HG03039 (cell line): ENCODE results near the gene TMEM240.
"Not testable (repeated sequence)": the region's sequence is repeated elsewhere in the genome, so short reads cannot be mapped to it uniquely, and the experiment has no call there.

ENCODE experiments used
- ATAC-seq: cut with Tn5 transposase; IDR thresholded peaks from one replicate; pipeline ENCODE4 v1.9.1; 2021; ENCODE audit warnings: mild to moderate bottlenecking, moderate library complexity; ENCODE audit not compliant: unreplicated experiment

The TMEM240 gene

DNA sequence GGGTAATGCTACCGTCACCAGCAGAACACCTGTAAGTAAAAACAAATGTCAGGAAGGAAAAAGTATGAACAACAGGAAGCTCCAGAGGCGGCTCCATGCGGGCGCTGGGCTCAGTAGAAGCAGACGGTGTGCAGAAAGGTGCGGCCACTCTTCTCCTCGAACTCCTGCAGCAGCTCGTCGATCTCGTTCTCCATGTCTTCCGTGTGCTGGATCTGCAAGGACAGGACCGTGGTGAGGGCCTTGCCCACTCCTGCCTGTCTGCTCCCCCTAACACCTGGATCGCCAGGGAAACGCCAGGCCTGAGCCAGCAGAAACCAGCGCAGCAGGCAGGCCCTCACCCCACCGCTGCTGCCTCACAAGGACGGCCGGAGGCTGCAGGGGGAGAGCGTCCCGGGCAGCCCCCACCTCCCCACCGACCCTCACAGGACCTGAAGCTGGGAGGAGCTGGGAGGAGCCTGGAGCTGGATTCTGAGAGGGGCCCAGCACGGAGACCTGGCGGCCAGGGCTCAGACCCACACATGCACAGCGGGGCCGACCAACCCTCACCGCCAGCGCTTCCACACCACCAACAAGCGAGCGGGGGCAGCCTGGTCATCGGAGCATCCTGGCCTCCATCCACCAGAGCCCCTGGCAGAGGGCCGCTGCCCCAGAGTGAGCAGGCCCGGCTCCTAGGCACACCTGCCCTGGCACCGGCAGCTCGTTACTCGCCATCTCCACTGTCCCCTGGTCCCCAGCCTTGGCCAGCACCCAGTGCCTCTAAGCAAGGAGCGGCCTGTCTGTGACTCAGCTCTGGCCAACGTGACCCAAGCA, 1.7 kb upstream of the TMEM240 start:
- no peak for ATAC-seq

DNA sequence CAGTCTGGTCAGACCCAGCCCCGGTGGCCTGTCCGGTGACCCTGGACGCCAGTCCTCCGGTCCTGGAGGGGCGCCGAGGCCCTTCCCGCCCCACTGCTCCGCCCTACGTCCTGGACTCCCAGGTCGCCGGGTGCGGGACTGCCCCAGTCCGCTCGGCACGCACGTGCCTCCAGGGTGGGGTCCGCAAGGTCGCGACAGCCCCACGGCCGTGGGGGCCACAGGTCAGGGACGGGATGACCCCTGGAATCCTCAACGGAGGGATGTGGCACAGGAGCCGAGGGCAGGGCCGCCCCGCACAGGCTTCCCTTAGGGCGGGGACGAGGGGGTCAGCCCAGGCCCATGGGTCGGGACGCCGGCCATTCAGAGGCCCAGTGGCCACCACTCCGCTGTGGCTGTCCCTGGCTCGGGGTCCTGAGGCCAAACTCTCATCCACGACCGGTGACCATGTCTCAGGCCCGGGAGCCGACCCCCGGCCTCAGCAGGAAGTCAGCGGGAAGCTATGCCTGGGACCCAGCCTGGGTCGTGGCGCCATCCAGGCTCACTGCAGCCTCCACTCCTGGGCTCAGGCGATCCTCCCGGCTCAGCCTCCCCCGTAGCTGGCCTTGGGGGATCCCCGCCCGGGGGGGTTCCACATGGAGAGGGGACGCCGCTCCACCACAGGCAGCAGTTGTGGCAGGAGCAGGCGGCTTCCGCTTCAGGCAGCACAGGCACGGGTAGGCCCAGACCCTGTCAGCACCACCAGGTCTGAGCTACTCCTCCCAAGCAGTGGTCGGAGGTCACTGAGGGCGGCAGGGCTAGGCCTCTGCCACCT, 599 bp upstream of the TMEM240 start:
- ATAC-seq, result no peak

DNA sequence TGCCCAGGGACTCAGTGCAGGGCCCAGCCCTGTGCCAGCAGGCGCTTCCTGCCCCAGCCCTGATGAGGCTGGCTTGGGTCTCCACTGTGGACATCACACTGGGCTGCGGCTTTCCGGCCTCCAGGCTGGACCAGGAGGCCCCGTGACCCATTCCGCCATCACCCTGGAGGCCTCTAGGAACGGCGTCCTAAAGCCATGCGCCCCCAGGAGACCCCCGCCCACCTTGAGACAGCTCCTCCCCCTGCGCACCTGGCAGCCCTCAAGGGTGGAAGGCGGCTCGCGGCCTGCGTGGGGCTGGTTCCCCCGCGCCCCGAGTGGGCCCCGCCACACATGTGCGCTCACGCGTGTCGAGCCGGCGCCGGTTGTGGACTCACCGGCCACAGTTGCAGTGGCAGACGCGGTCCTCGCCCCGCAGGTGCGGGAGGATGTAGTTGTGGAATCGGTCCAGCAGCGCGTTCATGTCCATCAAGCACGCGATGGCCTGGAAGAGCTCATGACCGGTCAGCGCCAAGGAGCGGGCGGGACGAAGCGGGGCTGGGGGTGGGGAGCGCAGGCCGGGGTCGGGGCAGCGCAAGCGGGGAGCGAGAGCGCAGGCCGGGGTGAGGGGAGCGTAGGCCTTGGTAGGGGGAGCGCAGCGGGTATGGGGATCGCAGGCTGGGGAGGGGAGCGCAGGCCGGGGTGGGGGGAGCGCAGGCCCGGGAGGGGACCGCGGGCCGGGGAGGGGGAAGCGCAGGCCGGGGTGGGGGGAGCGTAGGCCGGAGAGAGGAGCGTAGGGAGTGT, 924 bp downstream of the TMEM240 start:
- no peak for ATAC-seq

DNA sequence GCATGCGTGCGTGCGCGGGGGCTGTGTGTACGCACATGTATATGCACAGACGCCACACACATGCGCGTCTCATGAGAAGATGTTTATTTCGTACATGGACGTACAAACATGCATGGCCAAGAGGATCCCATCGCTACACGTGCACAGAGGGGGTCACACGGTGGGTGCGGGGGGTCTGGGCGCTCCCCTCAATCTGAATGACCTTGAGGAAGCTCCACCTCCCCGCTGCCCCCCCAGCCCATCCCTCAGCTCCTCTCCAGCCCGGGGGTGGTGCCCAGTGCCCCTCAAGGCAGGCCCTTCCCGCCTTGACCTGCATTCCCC, 1.5 kb downstream of the TMEM240 start:
- ATAC-seq, result no peak

DNA sequence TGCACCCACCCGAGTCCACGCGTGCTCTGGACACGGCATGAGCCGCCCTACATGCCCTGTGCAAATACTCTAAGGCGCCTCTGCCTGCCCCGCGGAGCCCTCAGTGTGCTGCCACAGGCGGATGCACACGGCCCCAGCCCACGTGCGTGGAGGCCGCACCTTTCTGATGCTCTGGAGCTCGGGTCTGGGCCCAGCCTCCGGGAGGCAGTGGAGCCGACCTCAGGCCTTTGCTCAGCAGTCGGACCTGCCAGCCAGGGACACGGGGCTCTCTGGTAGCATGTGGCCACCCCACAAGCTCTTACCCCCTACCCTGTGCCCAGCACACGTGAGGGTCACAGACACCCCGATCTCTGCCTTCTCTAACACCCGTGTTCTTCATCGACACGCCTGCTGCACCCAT, 2.1 kb downstream of the TMEM240 start:
- no peak for ATAC-seq

DNA sequence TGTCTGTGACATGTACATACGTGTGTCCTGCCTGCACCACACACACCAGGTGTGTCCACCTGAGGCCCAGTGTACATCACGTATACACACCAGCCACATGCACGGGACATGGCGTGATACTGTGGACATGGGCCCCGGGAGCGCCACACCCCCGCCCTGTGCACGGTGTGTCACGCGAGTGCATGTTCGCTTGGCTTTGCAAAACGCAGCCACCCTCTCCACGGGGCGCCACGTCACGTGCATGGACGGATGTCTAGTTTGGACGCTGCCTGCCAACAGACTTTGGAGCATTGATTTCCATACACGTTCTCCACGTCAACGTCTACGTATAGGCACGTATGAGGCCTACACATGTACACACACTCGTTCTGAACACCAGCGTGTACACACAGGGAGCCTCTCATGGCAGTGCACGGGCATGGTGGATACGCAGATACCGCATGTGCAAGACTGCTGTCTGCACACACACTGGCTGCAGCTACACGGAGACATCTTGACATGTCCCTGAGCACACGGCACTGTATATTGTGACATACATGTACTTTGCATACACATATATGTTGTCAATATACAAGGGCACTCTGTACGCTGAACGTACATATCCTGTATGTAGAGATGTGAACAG, 2.7 kb downstream of the TMEM240 start:
- no peak for ATAC-seq

DNA sequence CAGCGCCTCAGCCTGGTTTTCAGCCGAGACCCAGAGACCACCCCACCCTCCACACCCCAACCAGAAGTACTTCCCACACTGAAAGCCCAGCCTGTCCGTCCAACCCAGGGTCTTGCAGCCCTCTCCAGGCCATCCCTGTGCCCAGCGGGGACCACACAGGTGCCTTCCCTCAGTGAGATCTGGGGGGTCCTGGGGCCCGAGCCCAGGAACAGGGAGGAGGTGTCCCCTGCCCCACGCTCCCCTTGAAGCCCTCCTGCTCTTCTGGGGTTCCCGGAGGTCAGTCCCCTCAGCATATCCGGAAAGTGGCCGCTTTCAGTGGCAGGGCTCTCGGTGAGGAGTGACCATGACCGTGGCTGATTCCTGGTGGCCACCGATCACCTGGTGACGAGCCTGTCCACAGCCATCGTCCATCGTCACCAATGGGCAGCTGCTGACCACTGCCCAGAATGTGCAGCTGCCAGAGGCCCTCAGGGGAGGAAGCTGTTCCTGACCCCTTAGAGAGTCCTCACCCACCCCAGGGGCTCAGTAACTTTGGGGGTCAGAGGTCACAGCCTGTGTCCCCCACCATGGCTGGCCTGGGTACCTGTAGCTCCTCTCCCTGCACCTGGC, 3.4 kb downstream of the TMEM240 start:
- no peak for ATAC-seq

DNA sequence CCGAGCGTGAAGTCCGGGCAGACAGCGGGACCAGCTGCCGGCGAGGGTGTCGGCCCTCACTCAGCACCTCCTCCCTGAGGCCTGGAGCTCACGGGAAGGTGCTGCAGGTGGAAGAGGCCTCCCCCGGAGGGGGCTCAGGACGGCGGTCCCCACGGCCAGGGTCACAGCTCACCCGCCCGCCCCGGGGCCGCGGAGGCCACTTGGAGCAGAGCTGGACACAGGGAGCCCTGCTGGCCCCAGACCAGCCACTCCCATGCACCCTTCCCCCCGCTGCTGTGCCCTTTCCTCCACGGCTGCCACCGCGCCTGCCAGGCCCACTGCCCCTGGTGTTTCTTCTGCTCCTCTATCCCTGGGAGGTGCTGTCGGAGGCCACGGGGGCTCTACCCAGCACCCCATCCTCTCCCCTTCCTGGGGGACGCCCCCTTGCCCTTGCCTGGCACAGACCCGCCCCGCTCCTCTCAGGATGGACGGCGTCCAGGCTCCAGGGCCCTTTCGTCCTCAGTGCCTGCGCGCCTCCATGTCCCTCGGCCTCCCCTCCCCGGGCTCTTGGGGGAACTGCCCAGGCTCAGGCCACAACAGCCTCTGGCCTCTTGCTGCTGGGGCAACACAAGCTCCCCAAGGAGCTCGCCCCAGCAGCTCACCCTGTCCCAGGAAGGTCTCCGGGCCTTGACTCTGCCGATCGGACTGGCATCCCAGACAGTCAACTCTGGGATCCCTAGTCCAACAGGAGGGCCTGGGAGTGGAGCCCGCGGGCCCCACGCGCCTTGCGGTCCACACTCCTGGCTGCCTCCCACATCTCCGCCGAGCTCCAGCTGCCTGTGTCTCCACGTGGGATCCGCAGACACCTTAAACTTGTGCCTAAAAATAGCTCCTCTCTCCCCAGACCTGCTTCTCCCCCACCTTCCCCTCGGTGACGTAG, 4.1 kb downstream of the TMEM240 start:
- no peak for ATAC-seq

DNA sequence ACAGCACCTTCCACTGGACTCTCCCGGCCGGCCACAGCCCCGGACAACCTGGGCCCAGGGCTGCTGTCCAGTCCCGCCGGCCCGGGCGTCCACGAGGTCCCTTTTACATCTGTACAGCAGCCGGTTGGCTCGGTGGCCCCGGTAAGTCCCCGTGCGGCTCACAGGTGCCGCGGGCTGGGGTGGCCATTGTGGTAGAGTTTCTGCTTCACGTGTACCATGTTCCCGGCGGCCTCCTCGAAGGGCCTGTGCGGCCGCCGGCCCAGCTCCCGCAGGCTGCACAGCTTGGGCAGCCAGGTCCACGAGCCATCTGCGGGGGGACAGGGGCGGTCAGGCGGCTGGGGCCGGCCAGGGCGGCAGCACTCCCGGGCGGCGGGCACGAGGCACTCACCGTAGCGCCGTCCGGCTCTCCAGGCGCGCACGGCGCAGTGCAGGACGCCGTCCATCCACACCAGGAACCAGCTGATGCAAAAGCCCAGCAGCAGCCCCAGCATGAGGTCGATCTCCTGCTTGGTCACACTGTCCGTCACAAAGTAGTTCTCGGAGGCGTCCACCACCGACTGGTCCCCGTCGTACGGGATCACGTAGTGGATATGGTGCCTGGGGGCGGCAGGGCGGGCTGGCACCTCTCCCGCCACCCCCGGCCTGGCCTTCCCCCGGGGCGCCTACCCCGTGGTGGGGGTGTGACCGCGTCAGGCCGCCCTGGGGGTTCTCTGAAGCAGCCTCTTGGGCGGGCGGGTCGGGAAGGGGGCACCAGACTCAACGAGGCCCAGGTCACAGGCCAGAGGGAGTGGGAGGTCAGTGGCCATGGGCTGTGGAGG, 5.0 kb downstream of the TMEM240 start:
- no peak for ATAC-seq

DNA sequence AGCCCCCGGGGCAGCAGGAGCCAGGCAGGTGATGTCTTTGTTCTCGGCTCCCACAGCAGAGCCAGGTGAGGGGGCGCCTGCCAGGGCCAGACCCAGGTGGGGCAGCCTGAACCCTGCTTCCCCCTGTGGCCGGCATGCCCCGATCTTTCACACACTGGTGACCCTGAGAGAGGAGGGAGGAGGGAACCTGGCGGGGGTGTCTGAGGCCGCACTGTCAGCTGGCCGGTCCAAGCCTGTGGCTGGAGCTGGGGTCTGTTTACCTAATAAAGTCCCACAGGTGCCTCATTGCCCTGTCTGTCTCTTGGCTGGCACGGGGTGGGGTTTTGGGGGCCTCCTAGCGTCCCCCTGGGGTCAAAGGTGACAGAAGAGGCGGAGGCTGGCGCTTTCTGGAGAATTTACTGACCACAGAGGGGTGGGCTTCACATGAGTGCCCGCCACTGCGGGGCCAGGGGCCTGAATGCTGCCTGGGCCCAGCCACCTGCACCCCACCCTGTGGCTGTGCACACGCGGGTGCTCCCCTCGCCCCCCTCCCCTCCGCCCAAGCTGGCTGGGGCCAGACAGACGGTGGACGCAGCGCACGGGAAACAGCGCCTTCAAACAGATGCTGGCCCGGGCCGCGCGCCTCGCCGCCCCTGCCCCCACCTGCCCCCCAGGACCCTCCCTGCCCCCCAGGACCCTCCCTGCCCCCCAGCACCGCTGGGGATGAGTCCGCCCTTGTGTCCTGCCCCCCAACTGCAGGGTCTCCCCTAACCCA, 5.8 kb downstream of the TMEM240 start:
- ATAC-seq, result no peak

DNA sequence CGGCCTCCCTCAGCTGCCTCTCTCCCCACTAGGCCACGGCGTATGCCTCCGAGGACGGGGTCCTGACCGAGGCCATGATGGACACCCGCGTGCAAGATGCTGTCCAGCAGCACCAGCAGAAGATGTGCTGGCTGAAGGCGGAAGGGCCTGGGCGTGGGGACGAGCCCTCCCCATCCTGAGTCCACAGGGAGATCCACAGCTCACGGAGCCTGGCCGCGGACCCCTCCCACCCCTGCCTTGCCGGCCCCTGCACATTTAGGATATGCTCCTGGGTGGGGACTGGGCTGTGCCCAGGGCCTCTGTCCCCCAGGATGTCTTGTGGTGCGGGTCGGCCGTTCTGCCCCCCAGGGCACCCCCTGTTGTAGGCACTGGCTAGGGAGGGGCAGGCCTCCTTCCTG, 6.5 kb downstream of the TMEM240 start:
- ATAC-seq, result not testable (repeated sequence)

DNA sequence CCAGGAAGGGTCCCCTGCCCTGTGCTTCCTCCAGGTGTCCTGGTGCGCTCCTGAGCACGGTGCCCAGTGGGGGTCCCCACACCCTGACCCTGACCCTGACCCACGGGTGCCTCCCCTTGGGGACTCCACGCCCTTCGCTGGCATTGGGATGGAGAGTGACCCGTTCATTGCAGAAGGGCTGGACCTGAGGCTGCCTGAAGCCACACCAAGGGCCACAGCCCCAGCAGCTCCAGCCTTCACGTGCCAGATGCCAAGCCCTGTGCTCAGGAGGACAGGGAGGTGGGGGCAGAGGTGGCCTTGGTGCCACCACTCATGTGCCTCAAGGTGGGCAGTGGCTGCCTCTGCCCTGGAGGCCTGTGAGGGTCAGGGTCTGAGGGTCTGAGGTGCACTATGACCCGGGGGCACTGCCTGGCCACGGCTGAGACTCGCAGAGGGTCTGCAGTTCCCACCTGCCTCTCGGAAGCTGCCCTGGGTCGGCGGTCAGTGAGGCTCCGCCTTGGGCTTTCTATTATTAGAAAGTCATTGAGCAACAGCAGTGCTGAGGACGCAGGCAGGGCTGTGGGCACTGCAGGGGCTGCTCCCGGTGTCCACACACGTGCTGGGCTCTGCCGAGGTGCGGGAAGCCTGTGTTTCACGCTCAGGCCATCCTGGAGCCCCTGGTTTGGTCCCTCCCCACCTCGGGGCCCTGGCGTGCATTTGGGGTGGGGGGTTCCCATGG, 7.1 kb downstream of the TMEM240 start:
- ATAC-seq, result not testable (repeated sequence)

DNA sequence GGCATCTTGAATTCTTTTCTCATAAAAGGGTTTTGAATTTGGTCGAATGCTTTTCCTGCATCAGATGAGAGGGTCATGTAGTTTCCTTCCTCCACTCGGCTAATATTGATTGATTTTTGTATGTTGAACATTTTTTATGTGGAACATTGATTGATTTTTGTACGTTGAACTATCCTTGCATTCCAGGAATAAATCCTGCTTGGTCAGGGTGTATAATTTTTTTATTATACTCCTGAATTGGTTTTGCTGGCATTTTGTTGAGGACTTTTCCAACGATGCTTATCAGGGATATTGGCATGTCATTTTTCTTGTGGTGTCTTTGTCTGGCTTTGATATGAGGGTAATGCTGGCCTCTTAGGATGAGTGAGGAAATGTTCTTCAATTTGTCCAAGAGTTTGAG, 8.5 kb downstream of the TMEM240 start:
- ATAC-seq, result no peak

DNA sequence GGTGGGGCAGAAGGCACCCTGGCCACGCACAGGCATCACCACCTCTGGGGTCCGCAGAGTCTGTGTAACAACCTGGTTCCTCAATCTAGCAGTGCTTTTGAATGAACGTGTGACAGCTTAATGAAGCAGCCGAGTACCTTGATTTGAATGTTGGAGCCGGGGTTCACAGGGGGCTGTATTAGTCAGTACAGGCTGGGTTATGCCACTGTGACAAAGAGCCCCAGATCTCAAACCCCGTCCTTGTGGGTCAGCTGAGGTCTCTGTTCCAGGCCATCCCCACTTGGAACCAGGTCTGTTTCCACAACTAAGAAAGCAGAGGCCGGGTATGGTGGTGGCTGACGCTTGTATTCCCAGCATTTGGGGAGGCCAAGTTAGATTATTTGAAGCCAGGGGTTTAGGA, 10.5 kb downstream of the TMEM240 start:
- ATAC-seq, result no peak

DNA sequence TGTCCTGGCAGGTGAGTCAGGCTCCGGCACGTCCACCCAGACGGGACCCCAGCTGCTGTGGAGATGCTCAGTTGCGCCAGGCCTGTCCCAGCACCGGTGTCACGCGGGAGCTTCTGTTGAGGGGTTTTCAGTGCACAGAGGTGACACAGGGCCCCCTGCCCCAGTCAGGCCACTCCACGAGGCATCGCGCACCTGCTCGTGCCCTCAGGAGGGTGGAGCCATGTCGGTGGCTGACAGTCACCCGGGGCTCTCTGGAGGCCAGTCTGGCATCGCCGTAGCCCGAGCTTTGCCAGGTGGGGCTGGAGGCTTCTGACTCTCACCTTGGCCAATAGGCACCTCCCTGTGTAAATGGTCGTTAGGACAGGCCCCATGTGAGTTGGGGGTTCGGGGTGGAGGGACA, 11.1 kb downstream of the TMEM240 start:
- ATAC-seq, result no peak

DNA sequence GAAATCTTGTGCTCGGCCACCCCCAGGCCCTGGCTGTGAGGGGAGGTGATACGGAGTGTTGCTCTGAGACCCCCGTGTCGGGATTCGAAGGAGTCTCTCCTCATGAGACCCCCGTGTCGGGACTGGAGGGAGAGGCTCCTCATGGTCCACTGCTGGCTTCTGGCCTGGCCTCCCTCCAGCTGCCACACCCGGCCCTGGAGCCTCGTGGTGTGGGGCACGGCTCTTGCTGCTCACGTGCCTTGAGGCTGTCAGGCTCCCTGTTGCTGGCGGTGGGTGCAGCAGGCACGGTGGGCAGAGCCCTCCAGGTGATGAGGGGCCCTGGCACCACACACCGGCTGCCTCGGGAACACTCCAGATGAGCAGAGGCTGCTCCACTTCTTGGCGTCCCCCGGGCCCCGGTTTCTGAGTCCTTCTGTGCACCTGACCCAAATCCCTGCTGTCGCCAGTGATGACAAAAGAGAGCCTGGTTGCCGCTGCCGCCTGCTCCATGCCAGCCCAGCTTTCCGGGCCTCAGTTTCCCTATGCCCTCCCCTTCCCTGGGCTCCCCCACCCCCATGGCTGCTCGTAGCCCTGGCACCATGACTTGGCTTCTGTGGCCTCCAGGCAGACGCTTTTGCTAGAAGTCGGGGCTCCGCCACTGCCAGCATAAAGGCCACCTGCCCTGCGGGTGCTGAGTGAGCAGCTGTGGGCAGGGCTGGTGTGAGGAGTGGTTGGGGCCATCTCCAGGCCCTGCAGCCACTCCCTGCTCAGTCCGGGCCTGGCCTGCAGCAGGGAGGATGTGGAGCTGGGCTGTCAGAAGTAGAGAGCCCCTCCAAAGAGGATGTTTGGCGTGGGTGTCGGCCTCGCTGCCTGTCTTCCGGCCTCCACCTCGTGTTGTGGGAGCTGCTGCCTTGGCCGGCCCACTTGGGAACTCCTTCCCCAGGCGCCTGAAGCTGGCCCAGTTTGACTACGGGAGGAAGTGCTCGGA, 11.8 kb downstream of the TMEM240 start:
- ATAC-seq, result no peak
